HCT116 (cell line): ENCODE results near the gene THRB. TPM values are rescaled to one million over a fixed set of nuclear protein-coding genes. Genes with fewer than 3 reads are reported as not detected.

Experiments used
- ATAC-seq: fragments of 200-7000 bp; cut with Tn5 transposase; 2 replicates; pipeline ENCODE4 v1.9.1; 2020; ENCODE audit warnings: mild to moderate bottlenecking, moderate library complexity
- BruUV-seq: library from RNA; stranded (reverse); fragments of 400-500 nt; replicated peaks from 2 replicates; lab custom pipeline; 2021; lab: Mats Ljungman, UMichigan
- CTCF ChIA-PET: fragments of 300-600 bp; sonication (Branson Sonifier 250); formaldehyde crosslinking; loops from one replicate; lab custom pipeline; 2021; ENCODE audit warnings: antibody characterized with exemption; lab: Charles Lee
- POLR2A ChIA-PET: fragments of 300-600, 350-600 bp; sonication (Branson Sonifier 250); formaldehyde crosslinking; loops from one replicate; lab custom pipeline; 2021; ENCODE audit warnings: antibody characterized with exemption; lab: Charles Lee
- RAD21 ChIA-PET, 2 experiments: fragments of 300-600 bp; sonication (Branson Sonifier 250); formaldehyde crosslinking; loops; one replicate each; lab custom pipeline; 2023; ENCODE audit warnings: low total read pairs in 2 of 2; ENCODE audit not compliant: uncharacterized antibody in 2 of 2, unreplicated experiment in 2 of 2, low non-redundant PET in 1 of 2; lab: Charles Lee
- DNase-seq: peaks from one replicate; pipeline ENCODE4 v3.0.0-alpha.2; 2010; ENCODE audit warnings: low read depth, low spot score
- H2AFZ ChIP-seq: fragments of 200-600 bp; shearing (Covaris generic), sonication (generic); 2 replicates; pipeline ENCODE4 v1.6.1; 2017; ENCODE audit warnings: low read depth, mixed run types, mixed read lengths, antibody characterized with exemption, low read length; ENCODE audit not compliant: poor library complexity, severe bottlenecking
- H3K27ac ChIP-seq: 2 replicates; pipeline ENCODE4 v1.5.1; 2012; ENCODE audit warnings: low read depth, low read length
- H3K27me3 ChIP-seq: fragments of 200-600 bp; sonication (generic); 2 replicates; pipeline ENCODE4 v1.6.1; 2016; ENCODE audit warnings: mixed run types, low read length, mixed read lengths; ENCODE audit not compliant: insufficient read depth
- H3K36me3 ChIP-seq, 2 experiments: fragments of 200-500 bp in 1 of 2; fragments of 200-600 bp in 1 of 2; sonication (Bioruptor generic) in 1 of 2; sonication (generic) in 1 of 2; 2 replicates each; pipeline versions ENCODE4 v1.5.1 to v1.6.1; 2014 to 2016; ENCODE audit warnings: low read length in 2 of 2, inconsistent platforms in 1 of 2, mixed read lengths in 1 of 2, mixed run types in 1 of 2; ENCODE audit not compliant: insufficient read depth in 2 of 2, control insufficient read depth in 1 of 2
- H3K4me1 ChIP-seq, 2 experiments: fragments of 200-600 bp in 1 of 2; sonication (generic) in 1 of 2; 2 replicates each; pipeline versions ENCODE4 v1.5.1 to v1.6.1; 2012 to 2017; ENCODE audit warnings: low read length in 2 of 2, inconsistent platforms in 1 of 2, mild to moderate bottlenecking in 1 of 2, mixed read lengths in 1 of 2, mixed run types in 1 of 2, moderate library complexity in 1 of 2; ENCODE audit not compliant: insufficient read depth in 2 of 2, control insufficient read depth in 1 of 2
- H3K4me2 ChIP-seq: fragments of 200-600 bp; sonication (generic); 2 replicates; pipeline ENCODE4 v1.6.1; 2017; ENCODE audit warnings: mixed run types, low read length, mixed read lengths
- H3K4me3 ChIP-seq, 2 experiments: fragments of 200-600 bp in 1 of 2; sonication (generic) in 1 of 2; replicated peaks in 1 of 2; 2 replicates each; pipeline ENCODE4 v1.5.1; 2011 to 2016; ENCODE audit warnings: low read length in 2 of 2, control low read depth in 1 of 2, low read depth in 1 of 2, mild to moderate bottlenecking in 1 of 2, mixed read lengths in 1 of 2, mixed run types in 1 of 2
- H3K79me2 ChIP-seq: fragments of 200-600 bp; sonication (generic); 2 replicates; pipeline ENCODE4 v1.6.1; 2017; ENCODE audit warnings: mild to moderate bottlenecking, mixed run types, low read length, moderate library complexity, mixed read lengths; ENCODE audit not compliant: insufficient read depth
- H3K9ac ChIP-seq: fragments of 200-600 bp; sonication (generic); 2 replicates; pipeline ENCODE4 v1.6.1; 2016; ENCODE audit warnings: low read length, mixed read lengths
- H3K9me2 ChIP-seq: fragments of 200-600 bp; sonication (generic), shearing (Covaris generic); 2 replicates; pipeline ENCODE4 v1.6.1; 2017; ENCODE audit warnings: mixed run types, mild to moderate bottlenecking, moderate library complexity; ENCODE audit not compliant: insufficient read depth
- H3K9me3 ChIP-seq, 2 experiments: fragments of 200-500 bp in 1 of 2; fragments of 200-600 bp in 1 of 2; sonication (Bioruptor generic) in 1 of 2; sonication (generic) in 1 of 2; 2 replicates each; pipeline ENCODE4 v1.6.1; 2014 to 2017; ENCODE audit warnings: low read length in 2 of 2, mixed read lengths in 2 of 2, inconsistent platforms in 1 of 2, low read depth in 1 of 2, mild to moderate bottlenecking in 1 of 2, mixed run types in 1 of 2, moderate library complexity in 1 of 2; ENCODE audit not compliant: control insufficient read depth in 1 of 2, insufficient read depth in 1 of 2
- H4K20me1 ChIP-seq: fragments of 200-600 bp; sonication (generic), shearing (Covaris generic); 2 replicates; pipeline ENCODE4 v1.6.1; 2017; ENCODE audit warnings: mixed run types, mild to moderate bottlenecking, moderate library complexity; ENCODE audit not compliant: insufficient read depth
- ATF3 ChIP-seq: IDR thresholded peaks from 2 replicates; pipeline ENCODE4 v1.6.1; 2012
- CBX3 ChIP-seq: IDR thresholded peaks from 2 replicates; pipeline ENCODE4 v1.6.1; 2012; ENCODE audit warnings: low read depth
- CEBPB ChIP-seq: IDR thresholded peaks from 2 replicates; pipeline ENCODE4 v1.6.1; 2012; ENCODE audit warnings: low read depth
- EGR1 ChIP-seq: IDR thresholded peaks from 2 replicates; pipeline ENCODE4 v1.6.1; 2012; ENCODE audit warnings: low read depth
- EZH2 ChIP-seq: fragments of 200-600 bp; sonication (generic); IDR thresholded peaks from 2 replicates; pipeline ENCODE4 v1.6.1; 2017; ENCODE audit warnings: antibody characterized with exemption, mixed run types
- EZH2phosphoT487 ChIP-seq: fragments of 200-600 bp; IDR thresholded peaks from 2 replicates; pipeline ENCODE4 v1.6.1; 2018; ENCODE audit warnings: antibody characterized with exemption, borderline replicate concordance
- FOSL1 ChIP-seq: IDR thresholded peaks from 2 replicates; pipeline ENCODE4 v1.6.1; 2012; ENCODE audit warnings: low read depth
- JUND ChIP-seq: IDR thresholded peaks from 2 replicates; pipeline ENCODE4 v1.6.1; 2012
- POLR2A ChIP-seq: IDR thresholded peaks from 2 replicates; pipeline ENCODE4 v1.7.0; 2011; ENCODE audit warnings: borderline replicate concordance; ENCODE audit not compliant: insufficient read depth, insufficient read length; ENCODE audit errors: extremely low read depth
- POLR2AphosphoS5 ChIP-seq: IDR thresholded peaks from 2 replicates; pipeline ENCODE4 v1.6.1; 2011; ENCODE audit warnings: mild to moderate bottlenecking, low read depth, low read length, moderate library complexity
- RAD21 ChIP-seq: IDR thresholded peaks from 2 replicates; pipeline ENCODE4 v1.6.1; 2012; ENCODE audit warnings: low read depth, mild to moderate bottlenecking
- REST ChIP-seq: IDR thresholded peaks from 2 replicates; pipeline ENCODE4 v1.6.1; 2012; ENCODE audit warnings: low read depth
- SP1 ChIP-seq: IDR thresholded peaks from 2 replicates; pipeline ENCODE4 v1.6.1; 2012; ENCODE audit warnings: low read depth
- ZBTB33 ChIP-seq: IDR thresholded peaks from 2 replicates; pipeline ENCODE4 v1.6.1; 2011; ENCODE audit warnings: mild to moderate bottlenecking, low read length, moderate library complexity; ENCODE audit not compliant: insufficient replicate concordance; ENCODE audit errors: extremely low read depth
- intact Hi-C: fragments of 100-400 bp; cut with micrococcal nuclease; formaldehyde crosslinking; loops from 2 replicates; pipeline ENCODE4 v1.10.0; 2022
- total RNA-seq: library from RNA; stranded (reverse); gene quantifications from one replicate; pipeline ENCODE4 v1.2.1, GENCODE V29; 2021; ENCODE audit not compliant: unreplicated experiment

The THRB gene
- total RNA-seq, 1 experiment from 2014 or later = 2.5 TPM

- intact Hi-C loops = no loop called here
- H3K9ac ChIP-seq = no peak overlapping the region
- H3K79me2 ChIP-seq = no peaks in the 10 kb centered on the region
- no peaks in the 10 kb centered on the region for H3K27me3 ChIP-seq
- no peaks in the 10 kb centered on the region for H3K4me1 ChIP-seq
- no peak overlapping the region for H2AFZ ChIP-seq
- H3K27ac ChIP-seq = no peak overlapping the region
- RAD21 ChIA-PET = no interaction called here
- H3K36me3 ChIP-seq = no peaks in the 10 kb centered on the region
- no peaks in the 10 kb centered on the region for H3K9me2 ChIP-seq
- ATAC-seq = no peak
- BruUV-seq = no TSS peak
- TF ChIP-seq ZBTB33 (no peak), CBX3 (no peak)
- TF ChIP-seq, all 23 proteins: peak for 0
- DNase-seq = no peak
- Histone ChIP-seq H3K9me3 (no peaks in the 10 kb centered on the region), H3K4me2 (no peak overlapping the region), H4K20me1 (no peaks in the 10 kb centered on the region), H3K4me3 (no peak overlapping the region)
- POLR2A ChIA-PET = no interaction called here
- CTCF ChIA-PET = no interaction called here
Observed at GRCh38 chr3:24343084-24343783, 151.4 kb downstream of the THRB start.

- no peaks in the 10 kb centered on the region for H3K36me3 ChIP-seq
- DNase-seq = no peak
- ATAC-seq = no peak
- no peak overlapping the region for H3K27ac ChIP-seq
- POLR2A ChIA-PET = no interaction called here
- intact Hi-C loops = no loop called here
- RAD21 ChIA-PET = no interaction called here
- no TSS peak for BruUV-seq
- H4K20me1 ChIP-seq = no peaks in the 10 kb centered on the region
- H3K9me2 ChIP-seq = no peaks in the 10 kb centered on the region
- no peak overlapping the region for H2AFZ ChIP-seq
- no peak overlapping the region for H3K9ac ChIP-seq
- H3K79me2 ChIP-seq = no peaks in the 10 kb centered on the region
- H3K4me2 ChIP-seq = no peak overlapping the region
- H3K4me1 ChIP-seq = no peaks in the 10 kb centered on the region
- H3K27me3 ChIP-seq = no peaks in the 10 kb centered on the region
- no peaks in the 10 kb centered on the region for H3K9me3 ChIP-seq
- CTCF ChIA-PET = no interaction called here
- H3K4me3 ChIP-seq = no peak overlapping the region
- TF ChIP-seq SP1 (no peak), JUND (no peak), EGR1 (no peak), CEBPB (no peak), EZH2phosphoT487 (no peak), POLR2AphosphoS5 (no peak), EZH2 (no peak), FOSL1 (no peak), RAD21 (no peak), POLR2A (no peak), REST (no peak), ATF3 (no peak)
Observed at GRCh38 chr3:24342275-24342674, 152.4 kb downstream of the THRB start.
